ENCODE results near the gene RANBP2.
"Not testable (repeated sequence)": the region's sequence is repeated elsewhere in the genome, so short reads cannot be mapped to it uniquely, and the experiment has no call there.

Gene RANBP2

DNA sequence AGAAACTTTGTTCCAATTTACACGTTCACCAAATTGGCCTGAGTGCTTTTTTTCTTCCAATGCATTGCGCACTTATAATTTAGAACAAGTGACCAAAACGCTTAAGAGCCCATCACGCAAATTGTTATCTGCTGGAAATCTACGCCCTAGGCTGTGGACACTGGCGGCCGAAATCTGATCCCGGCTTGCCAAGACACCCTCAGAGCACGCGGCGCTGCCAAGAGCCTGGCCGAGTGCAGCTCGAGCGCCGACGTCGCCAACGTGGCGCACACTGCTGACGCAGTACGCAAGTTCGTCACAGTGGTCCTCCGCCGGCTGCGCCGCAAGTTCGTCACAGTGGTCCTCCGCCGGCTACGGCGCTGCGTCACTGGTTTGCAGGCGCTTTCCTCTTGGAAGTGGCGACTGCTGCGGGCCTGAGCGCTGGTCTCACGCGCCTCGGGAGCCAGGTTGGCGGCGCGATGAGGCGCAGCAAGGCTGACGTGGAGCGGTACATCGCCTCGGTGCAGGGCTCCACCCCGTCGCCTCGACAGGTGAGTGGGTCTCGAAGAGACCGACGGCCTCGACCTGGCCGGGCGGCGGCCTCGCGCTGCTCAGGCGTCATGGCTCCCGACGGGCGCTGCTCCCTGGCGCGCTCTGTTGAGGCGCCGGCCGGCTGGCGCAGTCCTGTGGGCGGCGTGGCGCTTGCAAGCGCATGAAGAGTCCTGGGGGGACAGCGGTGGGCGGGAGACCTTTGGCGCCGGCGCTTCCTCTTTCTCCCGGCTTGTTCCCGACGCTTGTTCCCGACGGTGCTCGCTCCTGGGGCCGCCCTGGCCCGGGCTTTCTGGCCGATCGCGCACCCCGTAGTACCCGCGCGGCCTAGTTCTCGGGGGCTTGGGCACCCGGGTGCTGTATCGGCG lies at the start of gene RANBP2:
Gene RANBP2, plus strand, starts transcription at position 334 of the 896 bp plus-strand sequence. Its CDS starts 125 bp downstream, at position 459.
- peak within 1 kb of the TSS; percentile 90 for H3K27ac ChIP-seq (ENCODE audit: low read depth, low read length)
- H3K4me3 ChIP-seq (ENCODE audit: low read depth in 1 of 2, low read length in 2 of 2): peak within 1 kb of the TSS; percentile 65 to 77
- H3K9me3 ChIP-seq (ENCODE audit: low read length): no peaks in the 10 kb centered on the region
- no peaks in the 10 kb centered on the region for H3K27me3 ChIP-seq (ENCODE audit: control insufficient read depth in 1 of 2, insufficient read depth in 2 of 2, low read length in 2 of 2)
- no peaks in the 10 kb centered on the region for H3K36me3 ChIP-seq (ENCODE audit: insufficient read depth, low read length)
- peaks cover 5% of the 10 kb centered on the region for H3K4me1 ChIP-seq (ENCODE audit: insufficient read depth, low read length)
- peak within 1 kb of the TSS; percentile 41 for H3K9ac ChIP-seq (ENCODE audit: low read length)

DNA sequence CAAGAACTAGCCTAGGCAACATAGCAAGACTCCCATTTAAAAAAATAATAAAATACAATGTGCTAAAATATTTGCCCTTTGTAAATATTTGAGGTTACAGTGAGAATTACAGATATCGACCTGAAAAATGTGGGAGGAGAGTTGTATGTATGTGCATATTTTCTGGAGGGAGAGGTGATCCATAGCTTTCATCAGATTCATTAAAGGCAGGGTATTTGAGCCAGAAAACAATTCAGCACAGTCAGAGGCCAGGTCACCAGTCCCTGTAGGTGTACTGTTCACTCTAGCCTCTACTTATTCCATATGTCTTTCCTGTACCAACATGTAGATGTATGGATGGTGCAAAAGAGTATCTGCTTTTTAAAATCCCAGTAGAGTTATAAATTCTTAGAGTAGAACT lies 49.0 kb upstream of the RANBP2 start:
- H3K36me3 ChIP-seq (ENCODE audit: insufficient read depth, low read length); H3K9me3 ChIP-seq (ENCODE audit: low read length); H3K9ac ChIP-seq (ENCODE audit: low read length); H3K27ac ChIP-seq (ENCODE audit: low read depth, low read length); H3K4me1 ChIP-seq (ENCODE audit: insufficient read depth, low read length); H3K4me3 ChIP-seq (ENCODE audit: low read depth in 1 of 2, low read length in 2 of 2); H3K27me3 ChIP-seq (ENCODE audit: control insufficient read depth in 1 of 2, insufficient read depth in 2 of 2, low read length in 2 of 2): not testable (repeated sequence)

DNA sequence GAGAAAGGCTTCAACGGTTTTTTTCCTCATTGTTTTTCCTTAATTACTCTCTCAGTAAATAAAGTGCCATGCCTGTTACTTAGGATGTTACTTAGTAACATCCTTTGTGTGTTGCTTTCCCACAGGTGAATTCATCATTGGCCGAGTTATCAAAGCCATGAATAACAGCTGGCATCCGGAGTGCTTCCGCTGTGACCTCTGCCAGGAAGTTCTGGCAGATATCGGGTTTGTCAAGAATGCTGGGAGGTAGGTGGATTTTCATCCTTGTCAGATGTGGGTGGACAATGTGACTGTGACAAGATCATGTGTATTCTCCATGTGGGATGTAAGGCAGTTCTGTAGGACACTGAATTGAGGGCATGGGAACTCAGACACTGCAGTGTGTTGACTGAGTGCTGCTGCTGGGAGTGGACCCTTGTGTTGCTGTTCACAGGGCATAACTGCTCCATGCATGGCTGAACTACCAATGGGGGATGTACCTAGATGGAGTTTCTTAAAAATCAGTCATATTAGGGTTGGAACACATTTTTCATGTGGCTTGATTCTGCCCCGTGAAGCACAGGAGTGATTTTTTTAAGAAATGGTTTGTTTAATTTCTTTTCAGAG lies 47.0 kb upstream of the RANBP2 start:
- not testable (repeated sequence) for H3K36me3 ChIP-seq (ENCODE audit: insufficient read depth, low read length); H3K9me3 ChIP-seq (ENCODE audit: low read length); H3K4me1 ChIP-seq (ENCODE audit: insufficient read depth, low read length); H3K9ac ChIP-seq (ENCODE audit: low read length); H3K4me3 ChIP-seq (ENCODE audit: low read depth in 1 of 2, low read length in 2 of 2); H3K27ac ChIP-seq (ENCODE audit: low read depth, low read length); H3K27me3 ChIP-seq (ENCODE audit: control insufficient read depth in 1 of 2, insufficient read depth in 2 of 2, low read length in 2 of 2)

DNA sequence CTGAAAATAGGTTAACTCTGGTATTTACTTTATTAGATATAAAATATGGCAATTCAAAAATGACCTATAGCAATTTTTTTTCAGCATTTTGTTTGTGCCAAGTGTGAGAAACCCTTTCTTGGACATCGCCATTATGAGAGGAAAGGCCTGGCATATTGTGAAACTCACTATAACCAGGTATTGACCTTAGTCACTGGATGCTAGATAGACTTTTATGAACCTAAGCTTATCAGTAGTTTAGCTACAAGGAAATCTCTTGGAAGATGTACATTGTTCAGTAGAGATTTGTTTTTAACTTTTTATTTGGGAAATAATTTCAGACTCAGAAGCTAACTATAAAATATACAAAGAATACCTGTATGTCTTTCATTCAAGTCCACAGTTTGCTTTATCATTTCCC lies 42.8 kb upstream of the RANBP2 start:
- H3K36me3 ChIP-seq (ENCODE audit: insufficient read depth, low read length); H3K27me3 ChIP-seq (ENCODE audit: control insufficient read depth in 1 of 2, insufficient read depth in 2 of 2, low read length in 2 of 2); H3K27ac ChIP-seq (ENCODE audit: low read depth, low read length); H3K9me3 ChIP-seq (ENCODE audit: low read length); H3K9ac ChIP-seq (ENCODE audit: low read length); H3K4me3 ChIP-seq (ENCODE audit: low read depth in 1 of 2, low read length in 2 of 2); H3K4me1 ChIP-seq (ENCODE audit: insufficient read depth, low read length): not testable (repeated sequence)

DNA sequence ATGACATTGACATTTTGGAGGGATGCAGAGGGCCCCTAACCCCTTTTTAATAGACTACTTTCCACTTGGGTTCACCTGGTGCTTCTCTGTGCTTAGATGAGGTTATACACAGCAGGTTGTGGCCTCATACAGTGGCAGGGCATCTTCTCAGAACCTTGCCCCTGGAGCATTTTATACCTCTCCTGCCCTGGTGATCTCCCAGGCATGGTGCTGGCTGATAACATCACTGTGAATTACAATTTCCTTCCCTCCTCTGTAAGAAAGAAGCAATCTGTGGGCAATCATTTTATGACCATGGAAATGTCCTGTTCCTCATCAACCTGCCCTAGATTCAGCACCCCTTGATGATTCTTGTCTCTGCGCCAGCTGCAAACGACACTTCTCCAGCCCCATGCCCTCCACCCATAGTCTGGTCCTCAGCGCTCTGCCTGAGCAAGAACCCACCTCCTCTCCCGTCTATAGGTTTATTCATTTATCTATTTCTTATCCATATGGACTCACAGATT lies 42.0 kb upstream of the RANBP2 start:
- not testable (repeated sequence) for H3K27ac ChIP-seq (ENCODE audit: low read depth, low read length); H3K4me3 ChIP-seq (ENCODE audit: low read depth in 1 of 2, low read length in 2 of 2); H3K27me3 ChIP-seq (ENCODE audit: control insufficient read depth in 1 of 2, insufficient read depth in 2 of 2, low read length in 2 of 2); H3K9me3 ChIP-seq (ENCODE audit: low read length); H3K4me1 ChIP-seq (ENCODE audit: insufficient read depth, low read length); H3K36me3 ChIP-seq (ENCODE audit: insufficient read depth, low read length); H3K9ac ChIP-seq (ENCODE audit: low read length)

DNA sequence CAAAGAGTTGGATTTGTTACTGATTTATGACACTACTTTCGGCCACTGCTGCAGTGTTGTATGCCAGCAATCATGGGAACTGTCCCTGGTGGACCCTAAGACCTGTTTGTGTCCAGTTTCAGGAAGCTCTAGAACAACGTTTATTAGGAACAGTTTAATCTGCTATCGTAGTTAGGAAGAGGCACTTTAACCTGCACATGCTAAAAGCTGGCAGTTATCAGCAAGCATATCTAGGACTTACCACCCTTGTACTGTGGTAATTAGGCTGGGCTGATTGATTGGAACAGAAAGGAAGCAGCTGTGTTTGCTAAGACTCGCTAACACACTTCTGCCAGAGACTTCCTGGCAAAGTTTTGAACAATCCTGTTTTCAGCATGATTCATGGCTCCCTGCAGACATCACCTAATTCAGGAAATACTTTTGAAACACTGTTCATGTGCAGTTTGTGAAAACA lies 41.1 kb upstream of the RANBP2 start:
- not testable (repeated sequence) for H3K9me3 ChIP-seq (ENCODE audit: low read length); H3K27ac ChIP-seq (ENCODE audit: low read depth, low read length); H3K27me3 ChIP-seq (ENCODE audit: control insufficient read depth in 1 of 2, insufficient read depth in 2 of 2, low read length in 2 of 2); H3K36me3 ChIP-seq (ENCODE audit: insufficient read depth, low read length); H3K4me3 ChIP-seq (ENCODE audit: low read depth in 1 of 2, low read length in 2 of 2); H3K9ac ChIP-seq (ENCODE audit: low read length); H3K4me1 ChIP-seq (ENCODE audit: insufficient read depth, low read length)

DNA sequence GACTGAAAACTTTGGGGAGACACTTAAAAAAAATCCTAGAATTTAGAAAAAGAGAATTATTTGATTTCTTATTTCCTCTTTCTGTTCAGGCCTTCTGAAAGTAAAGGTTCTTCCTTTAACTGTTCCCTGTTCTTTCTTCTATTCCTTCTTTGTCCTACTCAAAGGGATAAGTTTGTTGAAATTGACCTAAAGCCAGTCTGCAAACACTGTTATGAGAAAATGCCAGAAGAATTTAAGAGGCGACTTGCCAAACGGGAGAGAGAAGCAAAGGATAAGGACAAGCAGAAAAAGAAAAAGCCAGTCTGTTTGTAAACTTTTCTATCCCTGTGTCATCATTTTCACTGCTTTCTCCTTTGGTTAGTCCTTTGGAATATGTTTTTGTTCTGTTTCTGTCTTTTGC lies 38.5 kb upstream of the RANBP2 start:
- H3K4me1 ChIP-seq (ENCODE audit: insufficient read depth, low read length); H3K4me3 ChIP-seq (ENCODE audit: low read depth in 1 of 2, low read length in 2 of 2); H3K27me3 ChIP-seq (ENCODE audit: control insufficient read depth in 1 of 2, insufficient read depth in 2 of 2, low read length in 2 of 2); H3K36me3 ChIP-seq (ENCODE audit: insufficient read depth, low read length); H3K9ac ChIP-seq (ENCODE audit: low read length); H3K27ac ChIP-seq (ENCODE audit: low read depth, low read length); H3K9me3 ChIP-seq (ENCODE audit: low read length): not testable (repeated sequence)

DNA sequence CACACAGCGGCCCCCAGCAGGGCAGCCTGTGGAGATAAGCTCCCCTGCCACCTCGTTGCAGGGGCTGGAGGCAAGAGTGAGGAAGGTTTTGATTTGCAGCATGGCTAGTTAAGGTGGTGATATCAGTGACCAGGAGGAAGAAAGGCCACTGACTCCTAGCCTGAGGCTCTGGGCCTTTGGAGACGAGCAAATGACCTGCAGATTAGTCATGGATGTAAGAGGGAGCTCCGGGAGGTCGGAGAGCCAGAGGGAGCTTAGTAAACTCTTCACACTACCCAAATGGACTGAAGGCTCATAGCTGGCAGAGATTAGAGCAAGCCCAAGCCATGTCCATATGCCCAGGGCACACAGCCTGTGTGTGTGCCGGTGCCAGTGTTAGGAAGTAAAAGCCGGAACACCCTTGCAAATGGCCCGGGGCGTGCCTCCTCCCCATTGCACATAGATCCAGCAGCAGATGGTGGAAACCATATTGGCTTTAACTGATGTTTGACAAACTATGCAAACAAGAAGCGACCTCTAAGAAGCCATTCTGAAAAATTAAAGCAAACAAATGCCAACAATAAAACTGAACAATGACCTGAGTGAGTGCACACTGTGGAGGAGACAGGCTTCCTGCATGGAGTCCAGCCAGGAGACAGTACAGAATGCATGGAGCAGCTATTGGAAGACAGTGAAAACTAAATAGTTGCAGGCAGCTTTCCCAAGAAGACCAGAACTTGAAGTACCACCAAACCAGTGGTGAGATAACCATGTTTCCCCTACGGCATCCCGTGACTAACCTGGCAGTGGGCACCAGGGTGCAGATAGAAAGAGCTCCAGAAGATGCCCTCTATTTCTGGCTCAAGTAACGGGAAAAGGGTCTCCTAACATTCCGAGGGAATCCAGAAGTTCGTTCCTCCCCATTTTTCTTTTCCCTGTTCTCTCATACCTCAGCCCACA lies 30.2 kb upstream of the RANBP2 start:
- not testable (repeated sequence) for H3K4me1 ChIP-seq (ENCODE audit: insufficient read depth, low read length); H3K4me3 ChIP-seq (ENCODE audit: low read depth in 1 of 2, low read length in 2 of 2); H3K27ac ChIP-seq (ENCODE audit: low read depth, low read length); H3K27me3 ChIP-seq (ENCODE audit: control insufficient read depth in 1 of 2, insufficient read depth in 2 of 2, low read length in 2 of 2); H3K9me3 ChIP-seq (ENCODE audit: low read length); H3K36me3 ChIP-seq (ENCODE audit: insufficient read depth, low read length); H3K9ac ChIP-seq (ENCODE audit: low read length)

DNA sequence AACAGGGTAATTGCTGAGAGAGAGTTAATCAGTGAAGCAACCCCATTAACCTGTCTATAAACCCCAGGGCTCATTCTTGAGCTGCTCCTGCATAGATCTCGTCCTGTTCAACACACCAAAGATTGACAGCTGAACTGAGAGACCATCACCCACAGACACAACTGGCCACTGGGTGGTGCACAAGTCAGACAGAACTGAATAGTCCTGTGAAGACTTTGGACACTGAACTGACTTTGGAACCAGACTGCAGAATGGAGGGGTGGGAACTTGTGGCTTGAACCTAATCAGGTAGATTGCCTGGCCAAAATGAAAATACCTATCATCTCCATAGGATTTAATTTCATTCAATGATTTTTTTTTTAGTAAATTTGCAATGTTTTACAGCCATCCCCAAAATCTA lies 29.3 kb upstream of the RANBP2 start:
- not testable (repeated sequence) for H3K9ac ChIP-seq (ENCODE audit: low read length); H3K4me3 ChIP-seq (ENCODE audit: low read depth in 1 of 2, low read length in 2 of 2); H3K9me3 ChIP-seq (ENCODE audit: low read length); H3K4me1 ChIP-seq (ENCODE audit: insufficient read depth, low read length); H3K27me3 ChIP-seq (ENCODE audit: control insufficient read depth in 1 of 2, insufficient read depth in 2 of 2, low read length in 2 of 2); H3K36me3 ChIP-seq (ENCODE audit: insufficient read depth, low read length); H3K27ac ChIP-seq (ENCODE audit: low read depth, low read length)

DNA sequence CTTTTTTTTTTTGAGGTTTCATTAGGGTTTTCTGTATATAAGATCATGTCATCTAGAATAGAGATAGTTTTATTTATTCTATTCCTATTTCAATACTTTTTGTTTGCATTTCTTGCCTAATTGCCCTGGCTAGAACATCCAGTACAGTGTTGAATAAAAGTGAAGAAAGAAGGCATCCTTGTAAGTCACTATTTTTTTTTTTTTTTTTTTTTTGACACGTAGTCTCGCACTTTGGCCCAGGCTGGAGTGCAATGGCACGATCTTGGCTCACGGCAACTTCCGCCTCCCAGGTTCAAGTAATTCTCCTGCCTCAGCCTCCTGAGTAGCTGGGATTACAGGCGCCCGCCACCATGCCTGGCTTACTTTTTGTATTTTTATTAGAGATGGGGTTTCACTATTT lies 27.8 kb upstream of the RANBP2 start:
- no peak overlapping the region for H3K27ac ChIP-seq (ENCODE audit: low read depth, low read length)
- H3K9me3 ChIP-seq (ENCODE audit: low read length): no peaks in the 10 kb centered on the region
- H3K27me3 ChIP-seq (ENCODE audit: control insufficient read depth in 1 of 2, insufficient read depth in 2 of 2, low read length in 2 of 2): no peaks in the 10 kb centered on the region
- H3K36me3 ChIP-seq (ENCODE audit: insufficient read depth, low read length): no peaks in the 10 kb centered on the region
- no peak overlapping the region for H3K4me3 ChIP-seq (ENCODE audit: low read depth in 1 of 2, low read length in 2 of 2)
- H3K4me1 ChIP-seq (ENCODE audit: insufficient read depth, low read length): no peaks in the 10 kb centered on the region
- H3K9ac ChIP-seq (ENCODE audit: low read length): no peak overlapping the region

DNA sequence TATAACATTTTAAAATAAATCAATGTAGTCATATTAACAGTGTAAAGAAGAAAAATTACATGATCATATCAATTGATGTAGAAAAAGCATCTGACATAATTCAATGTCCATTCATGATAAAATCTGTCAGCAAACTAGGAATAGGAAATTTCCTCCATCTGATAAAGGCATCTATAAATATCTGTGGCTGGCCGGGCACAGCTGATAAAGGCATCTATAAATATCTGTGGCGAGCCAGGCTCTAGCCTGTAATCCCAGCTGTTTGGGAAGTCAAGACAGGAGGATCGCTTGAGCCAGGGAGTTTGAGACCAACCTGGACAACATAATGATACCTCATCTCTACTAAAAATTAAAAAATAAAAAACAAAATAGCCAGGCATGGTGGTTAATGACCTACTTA lies 18.1 kb upstream of the RANBP2 start:
- Histone ChIP-seq H3K36me3 (ENCODE audit: insufficient read depth, low read length) (no peaks in the 10 kb centered on the region), H3K27ac (ENCODE audit: low read depth, low read length) (no peak overlapping the region), H3K9me3 (ENCODE audit: low read length) (no peaks in the 10 kb centered on the region), H3K27me3 (ENCODE audit: control insufficient read depth in 1 of 2, insufficient read depth in 2 of 2, low read length in 2 of 2) (no peaks in the 10 kb centered on the region), H3K4me1 (ENCODE audit: insufficient read depth, low read length) (no peaks in the 10 kb centered on the region), H3K9ac (ENCODE audit: low read length) (no peak overlapping the region), H3K4me3 (ENCODE audit: low read depth in 1 of 2, low read length in 2 of 2) (no peak overlapping the region)
